ENCODE results near the gene GEMIN7. TPM values are rescaled to one million over a fixed set of nuclear protein-coding genes. Genes with fewer than 3 reads are reported as not detected.

Gene GEMIN7
- total and polyA plus RNA-seq, 2 of the 13 experiments (the other 11 are each of a cell fraction or from before 2014, with no cell fraction given): 24.1 to 30.6 TPM

DNA sequence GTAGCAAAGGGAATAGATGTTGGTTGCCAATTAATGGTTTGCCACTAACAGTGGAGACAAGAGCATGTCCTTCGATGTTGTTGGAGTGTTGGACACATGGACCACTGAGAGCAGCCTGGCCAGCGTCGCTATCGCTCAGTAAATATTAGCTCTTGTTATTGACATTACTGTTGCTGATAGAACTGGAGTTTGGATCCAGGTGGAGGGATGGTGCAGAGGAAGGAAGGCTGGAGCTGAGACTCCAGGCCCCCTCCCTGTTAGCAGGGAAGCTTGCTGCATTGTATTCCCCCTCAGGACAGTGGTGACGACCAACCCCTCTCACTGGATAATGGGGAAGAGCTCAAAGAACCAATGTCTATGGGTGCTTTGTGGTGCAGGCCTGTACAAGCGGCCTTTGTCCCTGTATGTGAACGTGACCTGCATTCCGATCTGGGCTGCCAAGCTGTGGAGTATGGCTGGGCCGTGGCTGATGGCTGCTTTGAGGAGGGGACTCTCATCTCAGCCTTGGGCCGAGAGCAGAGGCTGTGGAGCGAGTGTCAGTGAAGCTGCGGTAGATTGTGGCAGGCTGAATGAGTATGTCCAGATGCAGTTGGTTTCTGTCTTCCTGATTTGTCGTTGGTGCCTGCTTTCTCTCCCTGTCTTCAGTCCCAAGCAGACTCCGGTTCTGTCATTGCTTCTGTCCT, 33.2 kb upstream of the GEMIN7 start (continued):
- TF ChIP-seq SRSF9 (IDR thresholded peaks at IDR 0.05; ENCODE audit: borderline replicate concordance, insufficient read depth, low read depth, low read length, poor library complexity, severe bottlenecking): no peak
- no peak for TF ChIP-seq PAX8 (CRISPR knock-in tag; IDR thresholded peaks at IDR 0.05; ENCODE audit: borderline replicate concordance)
- TF ChIP-seq, protein P1, sequence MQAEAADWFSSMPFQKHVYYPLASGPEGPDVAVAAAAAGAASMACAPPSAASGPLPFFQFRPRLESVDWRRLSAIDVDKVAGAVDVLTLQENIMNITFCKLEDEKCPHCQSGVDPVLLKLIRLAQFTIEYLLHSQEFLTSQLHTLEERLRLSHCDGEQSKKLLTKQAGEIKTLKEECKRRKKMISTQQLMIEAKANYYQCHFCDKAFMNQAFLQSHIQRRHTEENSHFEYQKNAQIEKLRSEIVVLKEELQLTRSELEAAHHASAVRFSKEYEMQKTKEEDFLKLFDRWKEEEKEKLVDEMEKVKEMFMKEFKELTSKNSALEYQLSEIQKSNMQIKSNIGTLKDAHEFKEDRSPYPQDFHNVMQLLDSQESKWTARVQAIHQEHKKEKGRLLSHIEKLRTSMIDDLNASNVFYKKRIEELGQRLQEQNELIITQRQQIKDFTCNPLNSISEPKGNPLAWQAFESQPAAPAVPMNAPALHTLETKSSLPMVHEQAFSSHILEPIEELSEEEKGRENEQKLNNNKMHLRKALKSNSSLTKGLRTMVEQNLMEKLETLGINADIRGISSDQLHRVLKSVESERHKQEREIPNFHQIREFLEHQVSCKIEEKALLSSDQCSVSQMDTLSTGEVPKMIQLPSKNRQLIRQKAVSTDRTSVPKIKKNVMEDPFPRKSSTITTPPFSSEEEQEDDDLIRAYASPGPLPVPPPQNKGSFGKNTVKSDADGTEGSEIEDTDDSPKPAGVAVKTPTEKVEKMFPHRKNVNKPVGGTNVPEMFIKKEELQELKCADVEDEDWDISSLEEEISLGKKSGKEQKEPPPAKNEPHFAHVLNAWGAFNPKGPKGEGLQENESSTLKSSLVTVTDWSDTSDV (CRISPR knock-in tag; IDR thresholded peaks at IDR 0.05): no peak
- TF ChIP-seq, protein P2, sequence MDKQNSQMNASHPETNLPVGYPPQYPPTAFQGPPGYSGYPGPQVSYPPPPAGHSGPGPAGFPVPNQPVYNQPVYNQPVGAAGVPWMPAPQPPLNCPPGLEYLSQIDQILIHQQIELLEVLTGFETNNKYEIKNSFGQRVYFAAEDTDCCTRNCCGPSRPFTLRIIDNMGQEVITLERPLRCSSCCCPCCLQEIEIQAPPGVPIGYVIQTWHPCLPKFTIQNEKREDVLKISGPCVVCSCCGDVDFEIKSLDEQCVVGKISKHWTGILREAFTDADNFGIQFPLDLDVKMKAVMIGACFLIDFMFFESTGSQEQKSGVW (CRISPR knock-in tag; IDR thresholded peaks at IDR 0.05; ENCODE audit: borderline replicate concordance): no peak
- no peak for TF ChIP-seq XBP1 (CRISPR knock-in tag; IDR thresholded peaks at IDR 0.05)
- peak; percentile 56; the same call in 1 of the 2 replicates for TF ChIP-seq ZNF547 (CRISPR knock-in tag; IDR thresholded peaks at IDR 0.05)
- TF ChIP-seq, protein P3, sequence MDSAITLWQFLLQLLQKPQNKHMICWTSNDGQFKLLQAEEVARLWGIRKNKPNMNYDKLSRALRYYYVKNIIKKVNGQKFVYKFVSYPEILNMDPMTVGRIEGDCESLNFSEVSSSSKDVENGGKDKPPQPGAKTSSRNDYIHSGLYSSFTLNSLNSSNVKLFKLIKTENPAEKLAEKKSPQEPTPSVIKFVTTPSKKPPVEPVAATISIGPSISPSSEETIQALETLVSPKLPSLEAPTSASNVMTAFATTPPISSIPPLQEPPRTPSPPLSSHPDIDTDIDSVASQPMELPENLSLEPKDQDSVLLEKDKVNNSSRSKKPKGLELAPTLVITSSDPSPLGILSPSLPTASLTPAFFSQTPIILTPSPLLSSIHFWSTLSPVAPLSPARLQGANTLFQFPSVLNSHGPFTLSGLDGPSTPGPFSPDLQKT (CRISPR knock-in tag; IDR thresholded peaks at IDR 0.05; ENCODE audit: borderline replicate concordance): no peak
- TF ChIP-seq, protein P4, sequence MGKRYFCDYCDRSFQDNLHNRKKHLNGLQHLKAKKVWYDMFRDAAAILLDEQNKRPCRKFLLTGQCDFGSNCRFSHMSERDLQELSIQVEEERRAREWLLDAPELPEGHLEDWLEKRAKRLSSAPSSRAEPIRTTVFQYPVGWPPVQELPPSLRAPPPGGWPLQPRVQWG (CRISPR knock-in tag; IDR thresholded peaks at IDR 0.05; ENCODE audit: borderline replicate concordance, low read depth): no peak
- TF ChIP-seq ZNF326 (CRISPR knock-in tag; IDR thresholded peaks at IDR 0.05; ENCODE audit: borderline replicate concordance): no peak
- TF ChIP-seq, protein P5, sequence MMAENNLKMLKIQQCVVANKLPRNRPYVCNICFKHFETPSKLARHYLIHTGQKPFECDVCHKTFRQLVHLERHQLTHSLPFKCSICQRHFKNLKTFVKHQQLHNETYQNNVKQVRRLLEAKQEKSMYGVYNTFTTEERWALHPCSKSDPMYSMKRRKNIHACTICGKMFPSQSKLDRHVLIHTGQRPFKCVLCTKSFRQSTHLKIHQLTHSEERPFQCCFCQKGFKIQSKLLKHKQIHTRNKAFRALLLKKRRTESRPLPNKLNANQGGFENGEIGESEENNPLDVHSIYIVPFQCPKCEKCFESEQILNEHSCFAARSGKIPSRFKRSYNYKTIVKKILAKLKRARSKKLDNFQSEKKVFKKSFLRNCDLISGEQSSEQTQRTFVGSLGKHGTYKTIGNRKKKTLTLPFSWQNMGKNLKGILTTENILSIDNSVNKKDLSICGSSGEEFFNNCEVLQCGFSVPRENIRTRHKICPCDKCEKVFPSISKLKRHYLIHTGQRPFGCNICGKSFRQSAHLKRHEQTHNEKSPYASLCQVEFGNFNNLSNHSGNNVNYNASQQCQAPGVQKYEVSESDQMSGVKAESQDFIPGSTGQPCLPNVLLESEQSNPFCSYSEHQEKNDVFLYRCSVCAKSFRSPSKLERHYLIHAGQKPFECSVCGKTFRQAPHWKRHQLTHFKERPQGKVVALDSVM (CRISPR knock-in tag; IDR thresholded peaks at IDR 0.05): 0 out of 2 replicates have a peak, but pooled peaks have one; percentile 3
- no peak; the same call in 1 of the 2 replicates for TF ChIP-seq ZNF747 (CRISPR knock-in tag; IDR thresholded peaks at IDR 0.05; ENCODE audit: borderline replicate concordance)
- no peak for TF ChIP-seq ATRX (CRISPR knock-in tag; IDR thresholded peaks at IDR 0.05; ENCODE audit: borderline replicate concordance)
- no peak for TF ChIP-seq ATF7-NPFF (CRISPR knock-in tag; IDR thresholded peaks at IDR 0.05; ENCODE audit: low read depth)
- TF ChIP-seq, protein P6, sequence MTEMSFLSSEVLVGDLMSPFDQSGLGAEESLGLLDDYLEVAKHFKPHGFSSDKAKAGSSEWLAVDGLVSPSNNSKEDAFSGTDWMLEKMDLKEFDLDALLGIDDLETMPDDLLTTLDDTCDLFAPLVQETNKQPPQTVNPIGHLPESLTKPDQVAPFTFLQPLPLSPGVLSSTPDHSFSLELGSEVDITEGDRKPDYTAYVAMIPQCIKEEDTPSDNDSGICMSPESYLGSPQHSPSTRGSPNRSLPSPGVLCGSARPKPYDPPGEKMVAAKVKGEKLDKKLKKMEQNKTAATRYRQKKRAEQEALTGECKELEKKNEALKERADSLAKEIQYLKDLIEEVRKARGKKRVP (CRISPR knock-in tag; IDR thresholded peaks at IDR 0.05): no peak
- TF ChIP-seq ZNF292 (CRISPR knock-in tag; IDR thresholded peaks at IDR 0.05; ENCODE audit: borderline replicate concordance, low read depth): peak; percentile 90; the same call in 1 of the 2 replicates
- no peak for TF ChIP-seq ZNF20 (CRISPR knock-in tag; IDR thresholded peaks at IDR 0.05)
- TF ChIP-seq MXI1 (IDR thresholded peaks at IDR 0.05; ENCODE audit: borderline replicate concordance, low read depth, low read length): peak; percentile 95; the same call in 2 of the 3 replicates
- TF ChIP-seq KDM6A (CRISPR knock-in tag; IDR thresholded peaks at IDR 0.05; ENCODE audit: low read depth): peak; percentile 86
- TF ChIP-seq HOXA7 (CRISPR knock-in tag; IDR thresholded peaks at IDR 0.05): no peak
